GM12878 (cell line): ENCODE data around the gene SUFU. TPM values are rescaled to one million over a fixed set of nuclear protein-coding genes. Genes with fewer than 3 reads are reported as not detected.

Source experiments
- ATF3 ChIP-seq: IDR thresholded peaks from 2 replicates; pipeline ENCODE4 v1.6.1; 2011; ENCODE audit warnings: low read depth, mild to moderate bottlenecking, low read length, moderate library complexity, borderline replicate concordance; ENCODE audit errors: extremely low read depth
- CEBPB ChIP-seq, 2 experiments: fragments of 150-350 bp in 1 of 2; IDR thresholded peaks; 2 replicates each; pipeline ENCODE4 v1.6.1; 2012 to 2014; ENCODE audit warnings: low read depth in 2 of 2, low read length in 2 of 2, borderline replicate concordance in 1 of 2, inconsistent platforms in 1 of 2
- CREB1 ChIP-seq: IDR thresholded peaks from 2 replicates; pipeline ENCODE4 v1.6.1; 2012; ENCODE audit warnings: low read depth, mild to moderate bottlenecking, inconsistent platforms
- EED ChIP-seq: sonication (generic); IDR thresholded peaks from 2 replicates; pipeline ENCODE4 v1.6.1; 2016; ENCODE audit warnings: antibody characterized with exemption, low read depth
- GABPA ChIP-seq: IDR thresholded peaks from 2 replicates; pipeline ENCODE4 v1.6.1; 2014; ENCODE audit warnings: antibody characterized with exemption, low read depth, mild to moderate bottlenecking, inconsistent platforms
- PKNOX1 ChIP-seq: fragments of 450-650 bp; IDR thresholded peaks from 2 replicates; pipeline ENCODE4 v1.6.1; 2016; ENCODE audit warnings: mild to moderate bottlenecking
- RCOR1 ChIP-seq: conservative IDR thresholded peaks from 2 replicates; pipeline ENCODE4 v1.6.1; 2012; ENCODE audit warnings: low read depth, low read length, improper control_type of control experiment
- RELA ChIP-seq: fragments of 450-650 bp; IDR thresholded peaks from 2 replicates; pipeline ENCODE4 v1.8.0; 2014; ENCODE audit warnings: borderline replicate concordance; ENCODE audit not compliant: partially characterized antibody
- SIX5 ChIP-seq: IDR thresholded peaks from 2 replicates; pipeline ENCODE4 v1.6.1; 2011; ENCODE audit warnings: mild to moderate bottlenecking, low read depth, low read length, moderate library complexity; ENCODE audit not compliant: severe bottlenecking
- ZNF384 ChIP-seq: IDR thresholded peaks from 2 replicates; pipeline ENCODE4 v1.6.1; 2012; ENCODE audit warnings: low read depth, mild to moderate bottlenecking, low read length, improper control_type of control experiment, borderline replicate concordance
- ZNF622 ChIP-seq: fragments of 450-650 bp; IDR thresholded peaks from 2 replicates; pipeline ENCODE4 v1.6.1; 2017; ENCODE audit warnings: mild to moderate bottlenecking, inconsistent platforms
- polyA plus RNA-seq, 11 experiments: library from polyadenylated mRNA; depleted of rRNA in 4 of 11; unstranded in 6 of 11; stranded (reverse) in 5 of 11; fragments of >200 nt; fragmentation: Nextera tagmentation in 4 of 11; fragmentation: Illumina TruSeq in 1 of 11; extraction: Ambion mirVana in 4 of 11; extraction: Trizol in 1 of 11; gene quantifications; 1 replicate in 1 of 11; 2 replicates in 10 of 11; pipeline versions ENCODE4 v1.2.1 to v1.2.3, GENCODE V29; 2011 to 2016; ENCODE audit warnings: inconsistent platforms in 2 of 11, missing spikeins in 2 of 11, low read depth in 1 of 11
- total RNA-seq, 4 experiments: library from RNA; depleted of rRNA in 3 of 4; stranded (reverse); fragments of >200 nt in 3 of 4; fragmentation: Illumina TruSeq in 1 of 4; extraction: Trizol in 1 of 4; gene quantifications; 2 replicates each; pipeline versions ENCODE4 v1.2.1 to v1.2.3, GENCODE V29; 2013 to 2021
- TF ChIP-seq, protein P1 (sequence below): fragments of 150-350 bp; IDR thresholded peaks from 2 replicates; pipeline ENCODE4 v1.6.1; 2014; ENCODE audit warnings: mild to moderate bottlenecking, low read depth, low read length

SUFU gene
- total and polyA plus RNA-seq, 10 of the 15 experiments (the other 5 are each of a cell fraction or from before 2014, with no cell fraction given): 0.68 to 7.7 (median 2.4) TPM

GRCh38 chr10:102626026-102626685 lies 122.4 kb downstream of the SUFU start (continued):
- no peak for TF ChIP-seq PKNOX1
- no peak for TF ChIP-seq ZNF622
- no peak for TF ChIP-seq CREB1
- no peak for TF ChIP-seq SIX5
- no peak for TF ChIP-seq RELA
- TF ChIP-seq RCOR1: no peak
- TF ChIP-seq CEBPB (IDR thresholded peaks at IDR 0.05; ENCODE audit: borderline replicate concordance in 1 of 2, low read depth in 2 of 2, low read length in 2 of 2): no peak
- TF ChIP-seq ZNF384: no peak
- TF ChIP-seq, protein P1, sequence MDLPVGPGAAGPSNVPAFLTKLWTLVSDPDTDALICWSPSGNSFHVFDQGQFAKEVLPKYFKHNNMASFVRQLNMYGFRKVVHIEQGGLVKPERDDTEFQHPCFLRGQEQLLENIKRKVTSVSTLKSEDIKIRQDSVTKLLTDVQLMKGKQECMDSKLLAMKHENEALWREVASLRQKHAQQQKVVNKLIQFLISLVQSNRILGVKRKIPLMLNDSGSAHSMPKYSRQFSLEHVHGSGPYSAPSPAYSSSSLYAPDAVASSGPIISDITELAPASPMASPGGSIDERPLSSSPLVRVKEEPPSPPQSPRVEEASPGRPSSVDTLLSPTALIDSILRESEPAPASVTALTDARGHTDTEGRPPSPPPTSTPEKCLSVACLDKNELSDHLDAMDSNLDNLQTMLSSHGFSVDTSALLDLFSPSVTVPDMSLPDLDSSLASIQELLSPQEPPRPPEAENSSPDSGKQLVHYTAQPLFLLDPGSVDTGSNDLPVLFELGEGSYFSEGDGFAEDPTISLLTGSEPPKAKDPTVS: no peak
- TF ChIP-seq ATF3: no peak
- TF ChIP-seq GABPA: no peak
- TF ChIP-seq EED: no peak
